Keratinocyte (primary cell): ENCODE results near the gene TMEM207. TPM values are rescaled to one million over a fixed set of nuclear protein-coding genes. Genes with fewer than 3 reads are reported as not detected.
A peak's percentile ranks its signal among the peaks of the same experiment; 100 is the strongest.

Experiments used
- DNase-seq: peaks from one replicate; pipeline ENCODE4 v3.0.0-alpha.2; 2011; ENCODE audit warnings: low read depth, missing footprints, low spot score
- FAIRE-seq: peaks from 2 replicates; lab custom pipeline; 2011; peaks lifted over from hg19 to GRCh38; lab: Jason Lieb, UNC
- H2AFZ ChIP-seq: 2 replicates; pipeline ENCODE4 v1.6.0; 2012; ENCODE audit warnings: low read length, control low read depth, inconsistent platforms; ENCODE audit not compliant: control insufficient read depth
- H3K27ac ChIP-seq: 2 replicates; pipeline ENCODE4 v1.5.1; 2011; ENCODE audit warnings: low read length; ENCODE audit not compliant: control insufficient read depth, insufficient read depth
- H3K27me3 ChIP-seq: 3 replicates; pipeline ENCODE4 v1.6.0; 2011; ENCODE audit warnings: low read length; ENCODE audit not compliant: control insufficient read depth, insufficient read depth; ENCODE audit errors: extremely low read depth
- H3K36me3 ChIP-seq, 2 experiments: 2 replicates in 1 of 2; 3 replicates in 1 of 2; pipeline ENCODE4 v1.5.1; 2011; ENCODE audit warnings: low read length in 2 of 2, mild to moderate bottlenecking in 1 of 2; ENCODE audit not compliant: control insufficient read depth in 2 of 2, insufficient read depth in 2 of 2; ENCODE audit errors: extremely low read depth in 1 of 2
- H3K4me1 ChIP-seq: 3 replicates; pipeline ENCODE4 v1.5.1; 2011; ENCODE audit warnings: low read length; ENCODE audit not compliant: control insufficient read depth, insufficient read depth; ENCODE audit errors: extremely low read depth
- H3K4me2 ChIP-seq: 3 replicates; pipeline ENCODE4 v1.6.0; 2011; ENCODE audit warnings: low read depth, low read length; ENCODE audit not compliant: control insufficient read depth, insufficient read depth; ENCODE audit errors: extremely low read depth
- H3K4me3 ChIP-seq, 3 experiments: fragments of 200-600 bp in 1 of 3; sonication (generic) in 1 of 3; 2 replicates in 2 of 3; 3 replicates in 1 of 3; pipeline ENCODE4 v1.5.1; 2011 to 2016; ENCODE audit warnings: low read length in 3 of 3, mild to moderate bottlenecking in 3 of 3, control low read depth in 2 of 3, inconsistent platforms in 1 of 3, low read depth in 1 of 3, mixed read lengths in 1 of 3, mixed run types in 1 of 3, moderate library complexity in 1 of 3; ENCODE audit not compliant: control insufficient read depth in 2 of 3, insufficient read depth in 2 of 3; ENCODE audit errors: extremely low read depth in 1 of 3
- H3K79me2 ChIP-seq: 2 replicates; pipeline ENCODE4 v1.6.0; 2012; ENCODE audit warnings: low read length; ENCODE audit not compliant: control insufficient read depth, insufficient read depth
- H3K9ac ChIP-seq: 3 replicates; pipeline ENCODE4 v1.6.0; 2011; ENCODE audit warnings: low read length; ENCODE audit not compliant: control insufficient read depth, insufficient read depth; ENCODE audit errors: extremely low read depth
- H3K9me1 ChIP-seq: 3 replicates; pipeline ENCODE4 v1.6.0; 2011; ENCODE audit warnings: low read length; ENCODE audit not compliant: control insufficient read depth, insufficient read depth; ENCODE audit errors: extremely low read depth
- H3K9me3 ChIP-seq: 2 replicates; pipeline ENCODE4 v1.5.1; 2012; ENCODE audit warnings: low read depth, low read length; ENCODE audit not compliant: control insufficient read depth
- H4K20me1 ChIP-seq: 3 replicates; pipeline ENCODE4 v1.6.0; 2011; ENCODE audit warnings: low read length; ENCODE audit not compliant: control insufficient read depth, insufficient read depth; ENCODE audit errors: extremely low read depth
- CTCF ChIP-seq, 3 experiments: IDR thresholded peaks in 1 of 3; conservative IDR thresholded peaks in 1 of 3; optimal IDR thresholded peaks in 1 of 3; 2 replicates in 2 of 3; 3 replicates in 1 of 3; pipeline versions ENCODE3 to v1.5.1; 2011; ENCODE audit warnings: low read length in 3 of 3, mild to moderate bottlenecking in 3 of 3, moderate library complexity in 2 of 3, control low read depth in 1 of 3, inconsistent platforms in 1 of 3; ENCODE audit not compliant: insufficient read depth in 2 of 3; ENCODE audit errors: extremely low read depth in 1 of 3
- EZH2 ChIP-seq: IDR thresholded peaks from one replicate; pipeline ENCODE4 v1.6.1; 2012; ENCODE audit warnings: inconsistent platforms, mild to moderate bottlenecking, low read length, moderate library complexity
- dilution Hi-C: fragments of 300-500 bp; cut with MboI; formaldehyde crosslinking; loops from one replicate; pipeline ENCODE4 v1.7.0; 2020; ENCODE audit warnings: low sequenced_read_pairs; ENCODE audit not compliant: extremely low pct_ligation_motif_present
- polyA plus RNA-seq, 5 experiments: library from polyadenylated mRNA; depleted of rRNA in 3 of 5; stranded (reverse) in 3 of 5; stranded (forward) in 1 of 5; unstranded in 1 of 5; fragments of >200 nt; gene quantifications; 1 replicate in 1 of 5; 2 replicates in 3 of 5; 3 replicates in 1 of 5; pipeline versions ENCODE4 v1.2.1 to v1.2.3, GENCODE V29; 2011 to 2012; ENCODE audit warnings: missing spikeins in 2 of 5, low read depth in 1 of 5, low replicate concordance in 1 of 5

The TMEM207 gene
- polyA plus RNA-seq, 1 donor (not counting 4 experiments of a cell fraction or from before 2014, with no cell fraction given): not detected

- no peak overlapping the region for H3K4me3 ChIP-seq
- H4K20me1 ChIP-seq: no peaks in the 10 kb centered on the region
- H3K9me1 ChIP-seq: no peaks in the 10 kb centered on the region
- peak; percentile 99 for FAIRE-seq
- DNase-seq: peak; percentile 76
- H3K9ac ChIP-seq: no peak overlapping the region
- H3K27me3 ChIP-seq: no peaks in the 10 kb centered on the region
- H3K9me3 ChIP-seq: no peaks in the 10 kb centered on the region
- H3K27ac ChIP-seq: peak overlapping the region; percentile 91
- peak; percentile 75 to 99 (median 93) for TF ChIP-seq CTCF (optimal IDR thresholded peaks at IDR 0.05 in 1 of 3, IDR thresholded peaks at IDR 0.05 in 1 of 3, conservative IDR thresholded peaks at IDR 0.05 in 1 of 3; ENCODE audit: extremely low read depth in 1 of 3, insufficient read depth in 2 of 3, low read length in 3 of 3)
- TF ChIP-seq EZH2: no peak
- H3K4me1 ChIP-seq: peaks cover 44% of the 10 kb centered on the region
- no peak overlapping the region for H2AFZ ChIP-seq
- no peaks in the 10 kb centered on the region for H3K79me2 ChIP-seq
- no peak overlapping the region for H3K4me2 ChIP-seq
- H3K36me3 ChIP-seq: no peaks in the 10 kb centered on the region
- dilution Hi-C loops: no loop called here
Observed at GRCh38 chr3:190384309-190384756, 65.4 kb downstream of the TMEM207 start.

DNA sequence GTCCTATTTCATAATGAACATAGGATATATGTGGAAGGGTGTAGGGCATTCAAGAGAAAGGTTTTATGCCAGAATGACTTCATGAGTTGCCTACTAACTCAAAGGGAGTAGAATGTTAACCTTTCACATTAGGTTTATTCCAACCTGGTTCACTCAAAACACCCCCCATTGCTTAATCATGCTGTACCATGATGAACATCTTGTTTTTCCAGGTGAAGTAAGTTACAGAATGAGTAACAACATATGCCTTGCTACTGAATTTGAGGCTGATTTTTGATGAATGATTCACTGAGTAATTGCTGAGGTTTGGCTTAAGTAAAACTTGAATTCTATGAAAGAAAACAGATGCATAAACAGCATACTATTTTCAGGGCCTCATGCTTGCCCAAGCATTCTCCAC is 67.6 kb downstream of the TMEM207 start:
- Histone ChIP-seq H2AFZ (no peak overlapping the region), H3K79me2 (no peaks in the 10 kb centered on the region), H3K9me3 (no peaks in the 10 kb centered on the region), H3K27me3 (no peaks in the 10 kb centered on the region), H4K20me1 (no peaks in the 10 kb centered on the region), H3K4me3 (no peak overlapping the region), H3K4me1 (peaks cover 59% of the 10 kb centered on the region), H3K4me2 (peak overlapping the region; percentile 49), H3K27ac (peak overlapping the region; percentile 91), H3K36me3 (no peaks in the 10 kb centered on the region), H3K9me1 (no peaks in the 10 kb centered on the region), H3K9ac (peak overlapping the region; percentile 53)
- peak; percentile 90 for FAIRE-seq
- dilution Hi-C loops: no loop called here
- peak; percentile 90 for DNase-seq
- TF ChIP-seq CTCF (optimal IDR thresholded peaks at IDR 0.05 in 1 of 3, IDR thresholded peaks at IDR 0.05 in 1 of 3, conservative IDR thresholded peaks at IDR 0.05 in 1 of 3; ENCODE audit: extremely low read depth in 1 of 3, insufficient read depth in 2 of 3, low read length in 3 of 3): no peak
- no peak for TF ChIP-seq EZH2
